Skeletal muscle tissue (tissue), 4 donors: ENCODE measurements around the gene RETREG2. TPM values are rescaled to one million over a fixed set of nuclear protein-coding genes. Genes with fewer than 3 reads are reported as not detected.

ENCODE experiments used
- H3K27ac ChIP-seq: one replicate; pipeline ENCODE4 v1.7.0; 2013; ENCODE audit warnings: mild to moderate bottlenecking, low read depth, low read length, inconsistent platforms
- H3K27me3 ChIP-seq, 3 donors: one replicate each; pipeline ENCODE4 v1.7.0; 2013; ENCODE audit warnings: low read length in 3 of 3; ENCODE audit not compliant: control insufficient read depth in 3 of 3, insufficient read depth in 3 of 3
- H3K36me3 ChIP-seq, 3 donors: one replicate each; pipeline ENCODE4 v1.7.0; 2013; ENCODE audit warnings: low read length in 3 of 3; ENCODE audit not compliant: control insufficient read depth in 3 of 3, insufficient read depth in 3 of 3
- H3K4me1 ChIP-seq, 3 donors: one replicate each; pipeline ENCODE4 v1.7.0; 2013; ENCODE audit warnings: low read length in 3 of 3, mild to moderate bottlenecking in 3 of 3; ENCODE audit not compliant: control insufficient read depth in 3 of 3, insufficient read depth in 3 of 3
- H3K4me3 ChIP-seq, 3 donors: one replicate each; pipeline ENCODE4 v1.7.0; 2013; ENCODE audit warnings: low read length in 3 of 3
- H3K9ac ChIP-seq, 3 donors: one replicate each; pipeline ENCODE4 v1.7.0; 2013; ENCODE audit warnings: low read length in 3 of 3, mild to moderate bottlenecking in 3 of 3, moderate library complexity in 2 of 3, low read depth in 1 of 3
- H3K9me3 ChIP-seq, 3 donors: one replicate each; pipeline ENCODE4 v1.7.0; 2013; ENCODE audit warnings: low read length in 3 of 3; ENCODE audit not compliant: control insufficient read depth in 3 of 3
- total RNA-seq: library from RNA; depleted of rRNA; stranded (reverse); fragments of >200 nt; gene quantifications from one replicate; pipeline ENCODE4 v1.2.3, GENCODE V29; 2014
- donor health status: Osteomylitis.

Gene RETREG2
- total RNA-seq, 1 donor from 2014 or later: 35.5 TPM

- H3K27ac ChIP-seq: no peak overlapping the region
- peaks cover 10 to 12% (median 12%) of the 10 kb centered on the region in 3 donors for H3K4me1 ChIP-seq
- H3K4me3 ChIP-seq: no peak overlapping the region
- H3K9ac ChIP-seq: no peak overlapping the region
- no peaks in the 10 kb centered on the region for H3K9me3 ChIP-seq
- H3K36me3 ChIP-seq: peaks cover 6 to 28% (median 24%) of the 10 kb centered on the region in 3 donors
- no peaks in the 10 kb centered on the region for H3K27me3 ChIP-seq
Measured at GRCh38 chr2:219157396-219157795, 20.7 kb upstream of the RETREG2 start.

GRCh38 chr2:219158025-219158424 lies 20.1 kb upstream of the RETREG2 start:
- H3K9ac ChIP-seq: no peak overlapping the region
- peaks cover 10 to 12% (median 12%) of the 10 kb centered on the region in 3 donors for H3K4me1 ChIP-seq

GRCh38 chr2:219158586-219158985 lies 19.5 kb upstream of the RETREG2 start:
- Histone ChIP-seq H3K9me3 (no peaks in the 10 kb centered on the region), H3K9ac (no peak overlapping the region), H3K27ac (no peak overlapping the region), H3K36me3 (peaks cover 6 to 25% (median 20%) of the 10 kb centered on the region in 3 donors), H3K27me3 (no peaks in the 10 kb centered on the region), H3K4me3 (no peak overlapping the region), H3K4me1 (peaks cover 10 to 12% (median 12%) of the 10 kb centered on the region in 3 donors)

More at GRCh38 chr2:219158025-219158424, 20.1 kb upstream of the RETREG2 start:
- Histone ChIP-seq H3K27ac (no peak overlapping the region), H3K36me3 (peaks cover 6 to 28% (median 24%) of the 10 kb centered on the region in 3 donors), H3K9me3 (no peaks in the 10 kb centered on the region), H3K27me3 (no peaks in the 10 kb centered on the region), H3K4me3 (no peak overlapping the region)

- Histone ChIP-seq H3K27ac (peak overlapping the region; percentile 60), H3K36me3 (peaks cover 6 to 18% (median 17%) of the 10 kb centered on the region in 3 donors), H3K9me3 (no peaks in the 10 kb centered on the region), H3K4me3 (peak overlapping the region; percentile 73 to 96 (median 94)), H3K9ac (peak overlapping the region; percentile 46 to 89 (median 79)), H3K4me1 (peaks cover 10 to 12% (median 12%) of the 10 kb centered on the region in 3 donors), H3K27me3 (no peaks in the 10 kb centered on the region)
Measured at GRCh38 chr2:219159771-219160185, 18.3 kb upstream of the RETREG2 start.

GRCh38 chr2:219160186-219161017 lies 17.7 kb upstream of the RETREG2 start, which contains the start of gene NHEJ1:
NHEJ1 (minus strand) TSS chr2:219160815; CDS start chr2:219158362, 2,453 bp downstream.
- peak within 1 kb of the TSS; percentile 60 for H3K27ac ChIP-seq
- peaks cover 6 to 18% (median 17%) of the 10 kb centered on the region in 3 donors for H3K36me3 ChIP-seq
- H3K27me3 ChIP-seq: no peaks in the 10 kb centered on the region
- H3K4me1 ChIP-seq: peaks cover 10 to 12% (median 12%) of the 10 kb centered on the region in 3 donors
- no peaks in the 10 kb centered on the region for H3K9me3 ChIP-seq
- peak within 1 kb of the TSS; percentile 73 to 96 (median 94) for H3K4me3 ChIP-seq
- H3K9ac ChIP-seq: peak within 1 kb of the TSS; percentile 79 to 89 (median 81)

GRCh38 chr2:219161097-219161496 lies 17.0 kb upstream of the RETREG2 start:
- Histone ChIP-seq H3K36me3 (peaks cover 6 to 18% (median 17%) of the 10 kb centered on the region in 3 donors), H3K4me1 (peaks cover 10 to 12% (median 12%) of the 10 kb centered on the region in 3 donors), H3K27ac (peak overlapping the region; percentile 60), H3K4me3 (peak overlapping the region; percentile 73 to 96 (median 94)), H3K9ac (peak overlapping the region in 1 of 3 donors; percentile 89), H3K9me3 (no peaks in the 10 kb centered on the region), H3K27me3 (no peaks in the 10 kb centered on the region)

GRCh38 chr2:219163156-219163555 lies 14.9 kb upstream of the RETREG2 start:
- H3K9me3 ChIP-seq: no peaks in the 10 kb centered on the region
- H3K4me1 ChIP-seq: peaks cover 10 to 12% (median 12%) of the 10 kb centered on the region in 3 donors
- no peaks in the 10 kb centered on the region for H3K27me3 ChIP-seq
- H3K4me3 ChIP-seq: no peak overlapping the region
- H3K36me3 ChIP-seq: peaks cover 0 to under 1% (median 0%) of the 10 kb centered on the region in 3 donors
- no peak overlapping the region for H3K9ac ChIP-seq
- no peak overlapping the region for H3K27ac ChIP-seq

- no peak overlapping the region for H3K4me3 ChIP-seq
- H3K36me3 ChIP-seq: no peaks in the 10 kb centered on the region
- H3K9me3 ChIP-seq: no peaks in the 10 kb centered on the region
- no peak overlapping the region for H3K27ac ChIP-seq
- H3K4me1 ChIP-seq: peaks cover 5 to 7% (median 6%) of the 10 kb centered on the region in 3 donors
- no peaks in the 10 kb centered on the region for H3K27me3 ChIP-seq
- H3K9ac ChIP-seq: peak overlapping the region in 1 of 3 donors; percentile 16
Measured at GRCh38 chr2:219165058-219165911, 12.8 kb upstream of the RETREG2 start.

GRCh38 chr2:219167997-219168396 lies 10.1 kb upstream of the RETREG2 start:
- H3K36me3 ChIP-seq: peaks cover 6 to 10% (median 9%) of the 10 kb centered on the region in 3 donors
- no peak overlapping the region for H3K27ac ChIP-seq
- H3K4me1 ChIP-seq: peaks cover 6 to 11% (median 6%) of the 10 kb centered on the region in 3 donors
- H3K9ac ChIP-seq: no peak overlapping the region
- H3K9me3 ChIP-seq: no peaks in the 10 kb centered on the region
- H3K27me3 ChIP-seq: no peaks in the 10 kb centered on the region
- H3K4me3 ChIP-seq: no peak overlapping the region
